SH-SY5Y (cell line): ENCODE results near the gene CLIC4.

ENCODE experiments used
- GATA2 ChIP-seq: IDR thresholded peaks from 2 replicates; pipeline ENCODE4 v1.6.1; 2011; ENCODE audit warnings: mild to moderate bottlenecking, low read depth, low read length
- GATA3 ChIP-seq: IDR thresholded peaks from 2 replicates; pipeline ENCODE4 v1.6.1; 2011; ENCODE audit warnings: low read depth, mild to moderate bottlenecking, low read length, moderate library complexity

Gene CLIC4

DNA sequence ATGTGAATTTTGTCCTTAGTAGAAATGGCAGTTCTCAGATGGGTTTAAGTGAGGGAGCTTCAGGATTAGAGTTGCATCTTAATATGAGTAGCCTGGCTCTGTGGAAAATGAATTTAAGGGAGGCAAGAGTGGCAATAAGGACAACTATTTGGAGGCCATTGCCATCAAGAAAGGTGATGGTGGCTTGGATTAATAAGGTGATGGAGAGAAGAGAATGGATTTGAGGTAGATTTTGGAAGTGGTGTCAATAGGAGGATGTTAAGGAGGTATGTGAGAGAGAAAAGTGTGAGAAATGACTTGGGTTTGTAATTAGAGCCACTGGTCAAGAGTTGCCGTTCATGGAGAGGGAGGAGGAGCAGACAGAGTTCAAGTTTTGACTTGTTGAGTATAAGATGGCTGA lies 16.3 kb downstream of the CLIC4 start:
- TF ChIP-seq GATA3: no peak
- TF ChIP-seq GATA2: no peak

DNA sequence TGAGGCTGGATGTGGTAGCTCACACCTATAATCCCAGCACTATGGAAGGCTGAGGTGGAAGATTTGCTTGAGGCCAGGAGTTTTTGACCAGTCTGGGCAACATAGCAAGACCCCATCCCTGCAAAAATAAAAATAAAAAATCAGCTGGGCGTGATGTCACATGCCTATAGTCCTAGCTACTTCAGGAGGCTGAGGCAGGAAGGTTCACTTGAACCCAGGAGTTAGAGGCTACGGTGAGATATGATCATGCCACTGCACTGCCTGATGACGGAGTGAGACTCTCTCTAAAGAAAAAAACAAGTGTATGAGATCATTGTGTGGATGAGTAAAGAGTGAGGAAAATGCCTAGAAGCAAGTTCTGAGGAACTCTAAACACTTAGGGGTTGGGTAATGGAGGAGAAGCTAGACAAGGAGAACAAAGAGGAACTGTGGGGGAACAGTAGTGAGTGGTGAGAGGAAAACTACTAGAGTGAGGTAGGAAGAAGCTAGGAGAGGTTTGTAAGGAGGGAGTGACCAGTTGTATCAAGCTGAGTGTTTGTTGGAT lies 17.0 kb downstream of the CLIC4 start:
- no peak for TF ChIP-seq GATA3
- no peak for TF ChIP-seq GATA2

DNA sequence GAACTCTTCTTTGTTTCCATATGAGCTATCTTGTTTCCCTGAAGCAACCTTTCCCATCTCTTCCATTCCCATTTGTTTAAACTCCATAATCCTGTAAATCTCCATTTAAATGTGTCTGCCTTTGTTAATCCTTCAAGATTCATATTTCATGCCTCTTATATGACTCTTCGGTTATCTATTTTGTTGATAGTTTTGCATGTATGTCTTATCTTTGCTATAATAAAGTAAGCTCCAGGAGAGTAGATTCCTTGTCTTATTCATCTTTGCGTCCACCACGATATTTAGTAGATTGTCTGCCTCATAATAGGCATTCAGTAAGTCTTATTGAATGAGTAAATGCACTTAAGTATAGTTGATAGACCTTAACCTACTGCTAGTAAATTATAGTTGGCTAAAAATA lies 18.4 kb downstream of the CLIC4 start:
- TF ChIP-seq GATA2 (no peak), GATA3 (no peak)

DNA sequence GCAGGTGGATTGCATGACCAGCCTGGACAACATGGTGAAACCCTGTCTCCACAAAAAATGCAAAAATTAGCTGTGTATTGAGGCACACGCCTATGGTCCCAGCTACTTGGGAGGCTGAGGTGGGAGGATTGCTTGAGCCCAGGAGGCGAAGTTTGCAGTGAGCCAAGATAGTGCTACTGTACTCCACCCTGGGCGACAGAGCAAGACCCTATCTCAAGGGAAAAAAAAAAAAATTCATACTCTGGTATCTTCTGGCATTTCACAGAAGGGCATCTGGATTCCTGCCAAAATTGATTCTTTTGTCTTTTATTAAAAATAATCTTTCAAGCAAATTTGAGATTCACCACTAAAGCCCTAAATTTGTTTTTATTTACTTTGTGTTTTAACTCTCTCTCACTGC lies 19.2 kb downstream of the CLIC4 start:
- TF ChIP-seq GATA3 (no peak), GATA2 (no peak)

DNA sequence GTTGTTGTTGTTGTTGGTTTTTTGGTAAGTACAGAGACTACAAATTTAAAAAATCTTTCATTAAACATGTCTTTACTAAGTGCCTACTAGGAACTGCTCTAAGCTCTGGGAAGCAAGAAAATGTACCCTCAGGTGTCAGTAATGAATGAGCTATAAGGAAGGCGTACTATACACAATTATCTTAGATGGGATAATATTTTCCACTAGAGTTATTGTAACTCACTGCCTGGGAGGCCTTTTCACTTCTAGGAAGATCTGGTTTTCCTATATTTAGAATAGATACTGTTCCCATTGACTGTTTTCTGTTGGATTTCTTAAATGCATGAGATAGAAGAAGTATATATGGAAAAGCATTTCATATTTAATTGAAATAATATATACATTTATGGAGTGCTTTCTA lies 19.6 kb downstream of the CLIC4 start:
- TF ChIP-seq GATA2 (no peak), GATA3 (no peak)

DNA sequence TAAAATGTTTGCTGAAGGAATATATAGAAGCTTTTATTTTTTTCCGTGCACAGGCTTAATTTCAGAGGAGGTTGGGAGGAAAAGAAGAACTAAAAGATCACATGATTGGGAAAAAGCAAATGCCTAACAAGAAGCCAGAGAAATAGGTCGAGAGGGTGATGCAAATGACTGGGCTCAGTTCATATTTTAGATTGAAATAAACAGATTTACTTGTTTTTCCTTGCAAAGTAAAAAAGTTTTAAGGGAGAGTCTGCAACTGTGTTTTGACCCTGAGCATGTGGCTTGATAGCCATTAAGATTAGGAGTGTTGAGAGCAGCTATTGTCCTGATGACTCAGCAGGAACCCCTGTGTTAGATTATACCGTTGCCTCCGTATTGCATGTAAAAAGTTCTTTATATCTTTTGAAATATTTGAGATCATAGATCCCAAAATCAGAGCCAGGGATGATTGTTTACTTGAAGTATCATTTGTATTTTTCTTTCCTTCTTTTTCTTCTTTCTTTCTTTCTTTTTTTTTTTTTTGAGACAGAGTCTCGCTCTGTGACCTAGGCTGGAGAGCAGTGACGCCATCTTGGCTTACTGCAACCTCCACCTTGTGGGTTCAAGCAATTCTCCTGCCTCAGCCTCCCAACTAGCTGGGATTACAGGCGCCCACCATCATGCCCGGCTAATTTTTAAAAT lies 20.2 kb downstream of the CLIC4 start:
- peak; percentile 29; the same call in 1 of the 2 replicates for TF ChIP-seq GATA2
- no peak for TF ChIP-seq GATA3

DNA sequence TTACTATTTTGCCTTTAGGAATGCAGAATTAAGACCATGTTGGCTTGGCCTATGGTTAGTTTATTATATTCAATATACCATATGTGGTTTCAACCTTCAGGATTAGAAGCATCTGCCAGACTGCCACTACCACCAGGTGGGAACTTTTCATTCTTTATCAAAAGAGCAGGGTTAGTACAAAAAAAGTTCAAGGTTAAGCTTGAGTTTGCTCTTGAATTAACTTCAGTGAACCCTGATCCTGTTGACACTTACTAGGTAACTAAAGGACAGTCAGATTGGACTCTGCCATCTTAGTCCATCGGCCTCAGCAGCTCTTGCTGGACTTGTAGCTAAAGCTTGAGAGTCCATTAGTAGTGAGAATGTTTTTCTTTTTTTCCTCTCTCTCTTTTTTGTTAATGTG lies 22.1 kb downstream of the CLIC4 start:
- no peak for TF ChIP-seq GATA3
- TF ChIP-seq GATA2: no peak

DNA sequence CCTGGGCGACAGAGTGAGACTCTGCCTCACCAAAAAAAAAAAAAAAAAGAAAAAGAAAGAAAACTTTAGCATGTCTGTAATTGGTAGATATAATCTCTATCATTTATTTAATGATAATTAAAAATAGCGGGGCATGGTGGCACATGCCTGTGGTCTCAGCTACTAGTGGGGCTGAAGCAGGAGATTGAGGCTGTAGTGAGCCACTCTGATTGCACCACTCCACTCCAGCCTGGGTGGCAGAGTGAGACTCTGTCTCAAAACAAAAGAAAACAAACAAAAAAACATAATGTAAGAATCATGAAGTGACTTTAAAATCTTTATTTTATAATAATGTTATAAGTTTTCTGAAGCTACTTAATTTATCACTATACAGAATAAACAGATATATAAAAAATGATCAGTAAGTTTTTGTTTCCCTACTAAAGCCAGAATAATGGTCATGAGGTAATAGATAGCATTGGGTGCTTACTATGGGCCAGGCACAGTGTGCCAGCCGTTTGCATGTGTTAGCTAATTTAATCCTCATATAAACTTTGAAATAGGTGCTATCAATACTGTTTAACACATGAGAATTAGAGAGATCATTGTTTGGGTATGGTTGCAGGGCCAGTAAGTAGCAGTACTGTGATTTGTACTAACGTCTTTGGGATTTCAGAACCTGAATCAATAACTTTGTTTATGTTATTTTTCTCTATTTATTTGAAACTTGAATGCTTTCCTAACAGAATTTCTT lies 23.8 kb downstream of the CLIC4 start:
- TF ChIP-seq GATA3: no peak

DNA sequence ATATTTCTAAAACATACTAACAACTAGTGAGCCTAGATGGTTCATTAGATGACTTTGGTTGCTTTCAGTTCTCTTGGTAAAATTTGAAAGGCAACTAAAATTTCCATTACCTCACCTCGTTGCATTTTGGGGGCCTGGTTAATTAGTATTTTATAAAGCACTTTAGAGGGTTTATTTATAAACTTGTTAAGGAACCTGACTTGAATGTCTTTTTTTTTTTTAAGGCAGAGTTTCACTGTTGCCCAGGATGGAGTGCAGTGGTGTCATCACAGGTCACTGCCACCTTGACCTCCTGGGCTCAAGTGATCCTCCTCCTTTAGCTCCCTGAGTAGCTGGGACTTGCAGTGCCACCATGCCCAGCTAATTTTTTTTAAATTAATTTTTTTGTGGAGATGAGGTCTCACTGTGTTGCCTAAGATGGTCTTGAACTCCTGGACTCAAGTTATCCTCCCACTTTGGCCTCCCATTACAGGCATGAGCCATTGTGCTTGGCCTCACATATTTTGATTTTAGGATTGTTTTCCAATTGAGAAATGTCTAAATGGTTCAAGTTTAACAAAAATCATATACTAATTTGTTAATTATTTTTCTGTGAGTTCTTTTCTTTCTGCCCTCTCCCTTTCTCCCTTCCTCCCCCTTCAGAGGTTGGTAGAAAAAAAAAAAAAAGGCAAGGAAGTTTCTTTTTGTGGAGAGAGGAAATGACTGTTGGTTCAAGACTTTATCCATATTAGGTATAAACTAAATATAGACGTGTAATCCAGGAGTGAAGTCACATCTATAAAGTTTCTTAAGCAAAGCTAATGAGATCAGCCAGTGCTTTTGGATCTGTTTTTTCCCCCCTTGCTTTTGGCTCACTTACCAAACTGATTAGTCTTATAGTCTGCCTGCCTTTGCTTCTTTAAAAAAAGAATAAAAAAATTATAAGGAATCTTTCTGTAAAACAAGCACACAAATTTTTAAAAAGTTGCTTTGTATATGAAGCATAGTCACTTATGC lies 24.7 kb downstream of the CLIC4 start:
- no peak for TF ChIP-seq GATA2
- no peak for TF ChIP-seq GATA3

DNA sequence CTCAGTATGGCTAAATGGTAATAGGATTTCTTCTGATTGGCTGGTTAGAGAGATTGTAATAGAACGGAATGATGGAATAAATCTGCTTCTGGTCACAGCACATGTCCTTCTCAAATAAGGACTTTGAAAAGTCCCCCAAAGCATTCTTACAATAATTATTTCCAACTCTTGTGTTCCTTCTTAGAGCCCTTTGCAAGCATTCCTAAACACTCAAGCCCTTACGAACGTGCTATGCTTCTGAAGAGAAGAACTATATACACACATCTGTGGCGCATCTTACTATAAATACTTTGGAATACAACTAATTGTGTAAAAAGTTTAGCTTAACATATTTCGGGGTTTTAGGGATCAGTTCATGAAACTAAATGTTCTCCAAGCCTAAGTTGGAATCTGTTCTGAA lies 25.6 kb downstream of the CLIC4 start:
- TF ChIP-seq GATA3 (no peak), GATA2 (no peak)

DNA sequence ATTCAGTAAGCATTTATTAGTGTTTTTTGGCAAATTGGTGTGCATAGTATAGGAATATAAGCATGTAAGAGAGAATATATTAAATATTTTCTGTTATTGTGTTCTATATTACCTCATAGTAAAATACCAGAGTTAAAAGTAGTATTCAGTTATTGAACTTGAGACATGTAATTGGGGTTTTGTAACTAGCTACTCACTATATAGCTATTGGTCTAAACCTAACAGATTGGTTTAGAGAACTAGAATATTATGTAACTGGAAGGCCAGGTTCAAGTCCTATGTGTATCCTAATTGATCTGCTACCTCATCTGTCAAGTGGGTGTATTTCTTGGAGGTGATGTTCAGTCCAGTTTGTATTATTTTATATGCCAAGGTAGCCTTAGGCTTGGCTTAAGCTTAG lies 26.3 kb downstream of the CLIC4 start:
- TF ChIP-seq GATA3: no peak
- TF ChIP-seq GATA2: no peak

DNA sequence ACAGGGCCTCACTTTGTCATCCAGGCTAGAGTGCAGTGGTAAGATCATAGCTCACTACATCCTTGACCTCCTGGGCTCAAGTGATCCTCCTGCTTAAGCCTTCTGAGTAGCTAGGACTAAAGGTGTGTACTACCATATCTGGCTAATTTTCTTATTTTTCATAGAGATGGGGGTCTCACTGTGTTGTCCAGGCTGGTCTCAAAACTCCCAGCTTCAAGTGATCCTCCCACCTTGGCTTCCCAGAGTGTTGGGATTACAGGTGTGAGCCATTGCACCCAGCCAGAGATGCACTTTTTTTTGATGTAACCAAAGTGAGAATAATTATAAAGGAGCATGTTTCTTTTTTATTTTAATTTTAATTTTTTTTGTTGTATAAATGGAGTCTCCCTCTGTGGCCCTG lies 28.4 kb downstream of the CLIC4 start:
- no peak for TF ChIP-seq GATA2
- TF ChIP-seq GATA3: no peak

DNA sequence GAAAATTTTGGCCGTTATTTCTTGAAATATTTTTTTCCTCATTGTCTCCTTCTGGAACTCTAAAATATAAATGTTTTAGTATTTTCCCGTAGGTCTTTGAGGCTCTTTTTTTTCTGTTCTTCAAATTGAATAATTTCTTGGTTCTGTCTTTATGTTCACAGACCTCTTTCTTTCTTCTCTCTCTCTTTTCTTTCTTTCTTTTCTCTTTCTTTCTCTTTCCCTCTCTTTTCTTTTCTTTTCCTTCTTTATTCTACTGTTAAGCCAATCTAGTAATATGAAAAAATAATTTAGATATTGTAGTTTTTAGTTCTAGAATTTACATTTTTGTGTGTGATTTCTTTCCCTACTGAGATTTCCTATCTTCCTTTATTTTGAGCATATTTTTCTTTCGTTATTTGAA lies 30.1 kb downstream of the CLIC4 start:
- TF ChIP-seq GATA2 (no peak), GATA3 (no peak)

DNA sequence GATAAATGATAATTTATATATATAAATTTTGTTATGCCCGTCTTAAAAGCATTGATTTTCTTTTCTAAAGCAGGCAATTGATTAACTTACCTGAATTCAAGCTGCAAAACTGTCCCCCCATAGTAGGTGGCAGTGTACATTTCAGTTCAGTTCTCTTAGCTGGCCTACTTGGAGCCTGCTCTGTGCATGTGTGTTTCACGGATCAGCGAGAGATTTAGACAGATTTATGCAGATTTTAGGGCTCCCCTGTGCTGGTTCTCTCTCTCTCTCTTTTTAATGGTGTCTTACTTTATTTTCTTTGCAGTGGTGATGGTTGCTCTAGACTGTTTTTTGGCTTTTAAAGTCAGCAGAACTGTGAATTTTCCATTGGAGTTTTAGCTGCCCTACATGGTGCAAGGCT lies 30.7 kb downstream of the CLIC4 start:
- TF ChIP-seq GATA2 (no peak), GATA3 (no peak)
